Lower lobe of right lung (tissue), 2 donors: ENCODE measurements around the gene IPO13. TPM values are rescaled to one million over a fixed set of nuclear protein-coding genes. Genes with fewer than 3 reads are reported as not detected.

Experiments used
- ATAC-seq, 2 donors: fragments of 200-7000 bp; cut with Tn5 transposase; one replicate each; pipeline ENCODE4 v1.9.1; 2020 to 2022; ENCODE audit warnings: mild to moderate bottlenecking in 2 of 2, moderate library complexity in 2 of 2
- DNase-seq: peaks from one replicate; pipeline ENCODE4 v3.0.0-alpha.2; 2020
- H3K27ac ChIP-seq: fragments of 200-600 bp; one replicate; pipeline ENCODE4 v1.8.0; 2022
- H3K27me3 ChIP-seq: fragments of 200-600 bp; one replicate; pipeline ENCODE4 v1.8.0; 2022; ENCODE audit warnings: low read depth
- H3K36me3 ChIP-seq: fragments of 200-600 bp; one replicate; pipeline ENCODE4 v1.8.0; 2022; ENCODE audit warnings: mild to moderate bottlenecking
- H3K4me1 ChIP-seq: fragments of 200-600 bp; one replicate; pipeline ENCODE4 v1.8.0; 2022
- H3K4me3 ChIP-seq: fragments of 200-600 bp; one replicate; pipeline ENCODE4 v1.8.0; 2022; ENCODE audit warnings: mild to moderate bottlenecking
- H3K9me3 ChIP-seq: fragments of 200-600 bp; one replicate; pipeline ENCODE4 v1.8.0; 2022
- CTCF ChIP-seq: fragments of 200-600 bp; IDR thresholded peaks from one replicate; pipeline ENCODE4 v1.8.0; 2022; ENCODE audit warnings: antibody characterized with exemption, mild to moderate bottlenecking
- intact Hi-C: fragments of 100-400 bp; cut with DNase I; formaldehyde crosslinking; loops from one replicate; pipeline ENCODE4 v1.11.0; 2022
- total RNA-seq: library from RNA; stranded (reverse); fragmentation: NEBNext Ultra II Directional; extraction: Animal tissue kit (Norgen Biotek cat#: 25700); gene quantifications from one replicate; pipeline ENCODE4 v1.2.1, GENCODE V29; 2021
- donor health status: DM: no; HTN: yes; CAD: no; lungs with severe emphysema.

The IPO13 gene
- total RNA-seq, 1 donor from 2014 or later, result 28.2 TPM

GRCh38 chr1:43951021-43951985, 4.6 kb downstream of the IPO13 start:
- ATAC-seq (no peak), DNase-seq (no peak)
- H3K27me3 ChIP-seq, result no peaks in the 10 kb centered on the region
- H3K36me3 ChIP-seq, result peaks cover 19% of the 10 kb centered on the region
- no peak for TF ChIP-seq CTCF
- H3K4me1 ChIP-seq, result peaks cover 20% of the 10 kb centered on the region
- intact Hi-C loops, result no loop called here
- no peak overlapping the region for H3K4me3 ChIP-seq
- H3K27ac ChIP-seq, result no peak overlapping the region
- H3K9me3 ChIP-seq, result no peaks in the 10 kb centered on the region

- DNase-seq (no peak), ATAC-seq (no peak)
- intact Hi-C loops, result no loop called here
- Histone ChIP-seq H3K4me3 (no peak overlapping the region), H3K36me3 (peaks cover 35% of the 10 kb centered on the region), H3K4me1 (peaks cover 12% of the 10 kb centered on the region), H3K27me3 (no peaks in the 10 kb centered on the region), H3K27ac (no peak overlapping the region), H3K9me3 (no peaks in the 10 kb centered on the region)
- no peak for TF ChIP-seq CTCF
Measured at GRCh38 chr1:43952731-43953346, 6.1 kb downstream of the IPO13 start.

- ATAC-seq (no peak), DNase-seq (no peak)
- intact Hi-C loops, result no loop called here
- Histone ChIP-seq H3K4me1 (peaks cover 7% of the 10 kb centered on the region), H3K27ac (no peak overlapping the region), H3K9me3 (no peaks in the 10 kb centered on the region), H3K4me3 (no peak overlapping the region), H3K36me3 (peaks cover 40% of the 10 kb centered on the region), H3K27me3 (no peaks in the 10 kb centered on the region)
- TF ChIP-seq CTCF, result no peak
Measured at GRCh38 chr1:43953361-43953760, 6.6 kb downstream of the IPO13 start.

GRCh38 chr1:43954036-43954435, 7.3 kb downstream of the IPO13 start:
- ATAC-seq, result no peak
- Histone ChIP-seq H3K4me3 (no peak overlapping the region), H3K36me3 (peaks cover 47% of the 10 kb centered on the region), H3K27ac (no peak overlapping the region), H3K27me3 (no peaks in the 10 kb centered on the region), H3K4me1 (peaks cover under 1% of the 10 kb centered on the region), H3K9me3 (no peaks in the 10 kb centered on the region)
- no peak for TF ChIP-seq CTCF
- DNase-seq, result no peak
- intact Hi-C loops, result no loop called here

- Histone ChIP-seq H3K36me3 (peaks cover 53% of the 10 kb centered on the region), H3K27ac (no peak overlapping the region), H3K27me3 (no peaks in the 10 kb centered on the region), H3K9me3 (no peaks in the 10 kb centered on the region), H3K4me3 (no peak overlapping the region), H3K4me1 (no peaks in the 10 kb centered on the region)
- no peak for TF ChIP-seq CTCF
- DNase-seq, result no peak
- intact Hi-C loops, result no loop called here
- no peak for ATAC-seq
Measured at GRCh38 chr1:43956234-43956633, 9.5 kb downstream of the IPO13 start.
